ENCODE measurements around the gene SBF2.

GRCh38 chr11:10325277-10326011, 31.4 kb upstream of the SBF2 start:
- TF ChIP-seq CTCF (IDR thresholded peaks at IDR 0.05; ENCODE audit: insufficient read depth, low read length, poor library complexity, severe bottlenecking), result no peak
- TF ChIP-seq EZH2phosphoT487 (conservative IDR thresholded peaks at IDR 0.05; ENCODE audit: low read length), result no peak

Measured in SU-DHL-6 (cell line).